A549 (cell line): Measurements from ENCODE around the gene SEPTIN10. TPM values are rescaled to one million over a fixed set of nuclear protein-coding genes. Genes with fewer than 3 reads are reported as not detected.

Experiments
- ATAC-seq, 2 experiments: fragments of 200-7000 bp in 1 of 2; fragments of >200 bp in 1 of 2; cut with Nextera tagmentation in 1 of 2; cut with Tn5 transposase in 1 of 2; 3 replicates each; pipeline versions ENCODE4 v1.8.0 to v1.9.1; 2018 to 2020; ENCODE audit warnings: mild to moderate bottlenecking in 1 of 2, moderate library complexity in 1 of 2
- CTCF ChIA-PET: fragments of 300-600 bp; sonication (Branson Sonifier 250); formaldehyde crosslinking; extraction: SDS; loops from one replicate; lab custom pipeline; 2021; ENCODE audit warnings: antibody characterized with exemption, inconsistent platforms; lab: Yijun Ruan, JAX
- POLR2A ChIA-PET: fragments of 350-600 bp; formaldehyde crosslinking; extraction: SDS; loops from one replicate; lab custom pipeline; 2021; ENCODE audit warnings: antibody characterized with exemption, inconsistent platforms; lab: Yijun Ruan, JAX
- DNase-seq, 2 experiments: peaks; one replicate each; pipeline versions ENCODE4 v3.0.0 to v3.0.0-alpha.2; 2011 to 2016; ENCODE audit warnings: low read depth in 1 of 2, low spot score in 1 of 2
- FAIRE-seq: peaks from 2 replicates; lab custom pipeline; 2011; peaks lifted over from hg19 to GRCh38; lab: Jason Lieb, UNC
- H3K27ac ChIP-seq, 2 experiments: fragments of >200 bp; sonication (Bioruptor Twin); formaldehyde crosslinking; 3 replicates each; pipeline ENCODE4 v1.5.1; 2016 to 2017
- H3K4me1 ChIP-seq: fragments of >200 bp; sonication (Bioruptor Twin); formaldehyde crosslinking; 3 replicates; pipeline ENCODE4 v1.6.1; 2016
- H3K4me2 ChIP-seq: fragments of >200 bp; sonication (Bioruptor Twin); formaldehyde crosslinking; 3 replicates; pipeline ENCODE4 v1.6.1; 2016
- H3K4me3 ChIP-seq: fragments of >200 bp; sonication (Bioruptor Twin); formaldehyde crosslinking; 3 replicates; pipeline ENCODE4 v1.5.1; 2016
- H3K9me3 ChIP-seq: fragments of >200 bp; sonication (Bioruptor Twin); formaldehyde crosslinking; 3 replicates; pipeline ENCODE4 v1.6.1; 2016
- BHLHE40 ChIP-seq: IDR thresholded peaks from 2 replicates; pipeline ENCODE4 v1.6.1; 2012; ENCODE audit warnings: low read depth, low read length, inconsistent platforms
- CBX2 ChIP-seq: fragments of 200-600 bp; sonication (generic); IDR thresholded peaks from 2 replicates; pipeline ENCODE4 v1.6.1; 2016; ENCODE audit warnings: low read depth, mild to moderate bottlenecking, borderline replicate concordance
- CHD4 ChIP-seq: fragments of 200-600 bp; sonication (generic); IDR thresholded peaks from 2 replicates; pipeline ENCODE4 v1.6.1; 2016; ENCODE audit warnings: antibody characterized with exemption, mild to moderate bottlenecking, borderline replicate concordance
- FOSB ChIP-seq: fragments of 250-450 bp; sonication (Bioruptor Pico); IDR thresholded peaks from 2 replicates; pipeline ENCODE4 v1.5.0; 2020; ENCODE audit warnings: mild to moderate bottlenecking, moderate library complexity
- GATA3 ChIP-seq: IDR thresholded peaks from 2 replicates; pipeline ENCODE4 v1.6.1; 2012; ENCODE audit warnings: borderline replicate concordance
- HOXB5 ChIP-seq: fragments of 250-450 bp; sonication (Bioruptor Pico); IDR thresholded peaks from 2 replicates; pipeline ENCODE4 v1.5.0; 2020; ENCODE audit warnings: mild to moderate bottlenecking, moderate library complexity
- NPAS2 ChIP-seq: fragments of 250-450 bp; sonication (Bioruptor Pico); IDR thresholded peaks from 2 replicates; pipeline ENCODE4 v1.8.0; 2022; ENCODE audit warnings: mild to moderate bottlenecking, moderate library complexity, borderline replicate concordance
- RAD21 ChIP-seq, 2 experiments: fragments of >200 bp in 1 of 2; sonication (Bioruptor Twin) in 1 of 2; formaldehyde crosslinking in 1 of 2; IDR thresholded peaks in 1 of 2; conservative IDR thresholded peaks in 1 of 2; 2 replicates in 1 of 2; 3 replicates in 1 of 2; pipeline ENCODE4 v1.6.1; 2012 to 2018; ENCODE audit warnings: inconsistent platforms in 1 of 2
- RCOR1 ChIP-seq: fragments of 150-350 bp; IDR thresholded peaks from 2 replicates; pipeline ENCODE4 v1.6.1; 2014; ENCODE audit warnings: antibody characterized with exemption, low read length, low read depth
- RNF2 ChIP-seq: fragments of 200-600 bp; sonication (generic); IDR thresholded peaks from 2 replicates; pipeline ENCODE4 v1.6.1; 2016; ENCODE audit warnings: low read depth, mild to moderate bottlenecking, antibody characterized with exemption, moderate library complexity, borderline replicate concordance
- SMC3 ChIP-seq: fragments of >200 bp; sonication (Bioruptor Twin); formaldehyde crosslinking; IDR thresholded peaks from 3 replicates; pipeline ENCODE4 v1.6.1; 2018; ENCODE audit warnings: inconsistent platforms
- SREBF2 ChIP-seq: fragments of 450-650 bp; IDR thresholded peaks from 2 replicates; pipeline ENCODE4 v1.6.1; 2014; ENCODE audit warnings: mild to moderate bottlenecking, moderate library complexity
- ZNF302 ChIP-seq: fragments of 250-450 bp; sonication (Bioruptor Pico); IDR thresholded peaks from 2 replicates; pipeline ENCODE4 v1.9.0; 2021; ENCODE audit warnings: inconsistent platforms, mild to moderate bottlenecking, moderate library complexity
- ZSCAN20 ChIP-seq: fragments of 250-450 bp; sonication (Bioruptor Pico); IDR thresholded peaks from 2 replicates; pipeline ENCODE4 v1.8.0; 2022; ENCODE audit warnings: mild to moderate bottlenecking, moderate library complexity
- WGBS: methylation state at CpG from one replicate; pipeline ENCODE4 v1.1.6; 2017; ENCODE audit errors: missing lambda C conversion rate; 5-methylcytosine and 5-hydroxymethylcytosine counted together
- polyA plus RNA-seq, 4 experiments: library from polyadenylated mRNA; depleted of rRNA in 3 of 4; stranded (reverse); fragments of >200 nt; fragmentation: RNase III in 1 of 4; extraction: RNeasy Plus Mini Kit Qiagen cat#74134 plus additional on column Dnase treatment in 1 of 4; gene quantifications; 2 replicates in 3 of 4; 3 replicates in 1 of 4; pipeline ENCODE4 v1.2.3, GENCODE V29; 2011 to 2017
- TF ChIP-seq, protein P1 (sequence below): fragments of 150-350 bp; IDR thresholded peaks from 2 replicates; pipeline ENCODE4 v1.6.1; 2014; ENCODE audit warnings: low read depth, mild to moderate bottlenecking, low read length
- TF ChIP-seq, protein P2 (sequence below): fragments of 250-450 bp; sonication (Bioruptor Pico); IDR thresholded peaks from 2 replicates; pipeline ENCODE4 v1.5.0; 2020; ENCODE audit warnings: low read depth, mild to moderate bottlenecking, moderate library complexity
- TF ChIP-seq, protein P3 (sequence below): fragments of >200 bp; sonication (Bioruptor Twin); formaldehyde crosslinking; IDR thresholded peaks from 3 replicates; pipeline ENCODE4 v1.5.1; 2016
- TF ChIP-seq, protein P4 (sequence below): fragments of 450-650 bp; IDR thresholded peaks from 2 replicates; pipeline ENCODE4 v1.6.1; 2014; ENCODE audit warnings: antibody characterized with exemption
- TF ChIP-seq, protein P5 (sequence below): fragments of >200 bp; sonication (Bioruptor Twin); formaldehyde crosslinking; IDR thresholded peaks from 2 replicates; pipeline ENCODE4 v1.6.1; 2016
- TF ChIP-seq, protein P6 (sequence below): IDR thresholded peaks from 2 replicates; pipeline ENCODE4 v1.6.1; 2012

SEPTIN10 gene
- polyA plus RNA-seq, 2 of the 4 experiments (the other 2 are of a cell fraction): 87.6 to 95.0 TPM

DNA sequence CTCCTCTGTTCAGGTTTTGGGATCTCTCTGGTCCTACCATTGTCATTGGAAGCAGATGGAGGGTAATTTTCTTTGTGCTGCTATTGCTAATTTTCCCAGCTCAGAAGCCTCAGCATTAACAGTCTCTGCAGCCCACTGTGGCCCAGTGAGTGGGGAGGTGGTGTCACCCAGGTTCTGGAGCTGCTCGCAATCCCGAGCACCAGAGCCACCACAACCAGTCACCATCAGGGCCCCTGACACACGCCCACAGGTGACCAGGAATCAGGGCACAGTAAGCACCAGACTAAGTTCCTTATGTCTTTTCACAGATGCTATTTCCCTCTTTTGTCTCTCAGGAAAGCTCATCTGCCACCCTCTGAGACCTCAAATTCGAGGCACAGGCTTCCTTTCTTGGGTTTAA is 87.9 kb downstream of the SEPTIN10 start:
- POLR2A ChIA-PET: no interaction called here
- TF ChIP-seq, protein P1, sequence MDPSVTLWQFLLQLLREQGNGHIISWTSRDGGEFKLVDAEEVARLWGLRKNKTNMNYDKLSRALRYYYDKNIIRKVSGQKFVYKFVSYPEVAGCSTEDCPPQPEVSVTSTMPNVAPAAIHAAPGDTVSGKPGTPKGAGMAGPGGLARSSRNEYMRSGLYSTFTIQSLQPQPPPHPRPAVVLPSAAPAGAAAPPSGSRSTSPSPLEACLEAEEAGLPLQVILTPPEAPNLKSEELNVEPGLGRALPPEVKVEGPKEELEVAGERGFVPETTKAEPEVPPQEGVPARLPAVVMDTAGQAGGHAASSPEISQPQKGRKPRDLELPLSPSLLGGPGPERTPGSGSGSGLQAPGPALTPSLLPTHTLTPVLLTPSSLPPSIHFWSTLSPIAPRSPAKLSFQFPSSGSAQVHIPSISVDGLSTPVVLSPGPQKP: no peak
- TF ChIP-seq RCOR1 (no peak), CHD4 (no peak)
- TF ChIP-seq, protein P2, sequence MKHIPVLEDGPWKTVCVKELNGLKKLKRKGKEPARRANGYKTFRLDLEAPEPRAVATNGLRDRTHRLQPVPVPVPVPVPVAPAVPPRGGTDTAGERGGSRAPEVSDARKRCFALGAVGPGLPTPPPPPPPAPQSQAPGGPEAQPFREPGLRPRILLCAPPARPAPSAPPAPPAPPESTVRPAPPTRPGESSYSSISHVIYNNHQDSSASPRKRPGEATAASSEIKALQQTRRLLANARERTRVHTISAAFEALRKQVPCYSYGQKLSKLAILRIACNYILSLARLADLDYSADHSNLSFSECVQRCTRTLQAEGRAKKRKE (CRISPR knock-in tag): no peak
- H3K9me3 ChIP-seq: no peaks in the 10 kb centered on the region

DNA sequence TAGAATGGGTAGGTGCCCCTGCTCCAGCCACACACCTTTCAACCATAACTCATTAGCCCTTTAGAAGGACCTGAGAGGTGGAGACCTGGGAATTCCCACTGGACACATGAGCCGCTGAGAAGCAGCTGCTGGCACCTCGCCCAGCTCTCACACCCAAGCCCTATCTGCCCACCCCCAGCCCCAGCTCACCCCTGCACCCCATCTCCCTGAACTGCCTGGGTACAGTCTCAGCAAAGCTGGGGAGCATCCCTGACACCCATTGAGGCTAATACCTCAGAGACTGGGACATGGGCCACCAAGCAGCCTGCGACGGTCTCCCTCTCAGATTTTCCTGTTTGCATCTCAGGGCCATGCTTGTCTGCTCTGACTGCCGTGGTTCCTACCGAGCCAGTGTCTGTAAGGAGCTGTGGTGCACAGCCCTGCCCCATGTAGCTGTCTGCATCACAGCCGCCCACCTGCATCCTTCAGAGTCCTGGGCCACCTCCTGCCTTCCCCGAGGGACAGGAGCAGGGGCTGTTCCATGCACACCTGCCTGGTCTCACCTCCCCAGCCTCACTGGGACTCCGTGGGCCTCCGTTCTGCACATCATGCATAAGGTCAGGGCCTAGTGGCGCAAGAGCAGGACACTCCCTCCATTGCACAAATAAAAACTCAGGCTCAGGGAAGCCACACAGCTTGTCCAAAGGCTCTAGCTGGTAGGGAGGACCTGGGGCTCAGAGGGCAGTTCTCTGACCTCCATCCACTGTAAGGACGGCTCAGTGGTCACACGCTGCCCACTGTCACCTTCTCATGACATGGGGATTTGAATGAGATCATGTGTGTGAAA is 90.0 kb downstream of the SEPTIN10 start:
- 53% methylated on average over 13 of the region's 13 CpGs for WGBS
- CTCF ChIA-PET: interaction anchor here (1.0 to 1.5 kb wide), 5 partner anchors 8 to 210 kb away, joined by 3 to 6 read pairs (median 3); no protein-coding TSS in a partner anchor
- FAIRE-seq (no peak), DNase-seq (no peak)
- Histone ChIP-seq H3K4me2 (no peak overlapping the region), H3K27ac (no peak overlapping the region)
- POLR2A ChIA-PET: no interaction called here
- TF ChIP-seq ZNF302 (CRISPR knock-in tag): no peak
- no peak for TF ChIP-seq ZSCAN20 (CRISPR knock-in tag)
- TF ChIP-seq SREBF2: no peak
- TF ChIP-seq, protein P3, sequence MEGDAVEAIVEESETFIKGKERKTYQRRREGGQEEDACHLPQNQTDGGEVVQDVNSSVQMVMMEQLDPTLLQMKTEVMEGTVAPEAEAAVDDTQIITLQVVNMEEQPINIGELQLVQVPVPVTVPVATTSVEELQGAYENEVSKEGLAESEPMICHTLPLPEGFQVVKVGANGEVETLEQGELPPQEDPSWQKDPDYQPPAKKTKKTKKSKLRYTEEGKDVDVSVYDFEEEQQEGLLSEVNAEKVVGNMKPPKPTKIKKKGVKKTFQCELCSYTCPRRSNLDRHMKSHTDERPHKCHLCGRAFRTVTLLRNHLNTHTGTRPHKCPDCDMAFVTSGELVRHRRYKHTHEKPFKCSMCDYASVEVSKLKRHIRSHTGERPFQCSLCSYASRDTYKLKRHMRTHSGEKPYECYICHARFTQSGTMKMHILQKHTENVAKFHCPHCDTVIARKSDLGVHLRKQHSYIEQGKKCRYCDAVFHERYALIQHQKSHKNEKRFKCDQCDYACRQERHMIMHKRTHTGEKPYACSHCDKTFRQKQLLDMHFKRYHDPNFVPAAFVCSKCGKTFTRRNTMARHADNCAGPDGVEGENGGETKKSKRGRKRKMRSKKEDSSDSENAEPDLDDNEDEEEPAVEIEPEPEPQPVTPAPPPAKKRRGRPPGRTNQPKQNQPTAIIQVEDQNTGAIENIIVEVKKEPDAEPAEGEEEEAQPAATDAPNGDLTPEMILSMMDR: no peak
- TF ChIP-seq, protein P4, sequence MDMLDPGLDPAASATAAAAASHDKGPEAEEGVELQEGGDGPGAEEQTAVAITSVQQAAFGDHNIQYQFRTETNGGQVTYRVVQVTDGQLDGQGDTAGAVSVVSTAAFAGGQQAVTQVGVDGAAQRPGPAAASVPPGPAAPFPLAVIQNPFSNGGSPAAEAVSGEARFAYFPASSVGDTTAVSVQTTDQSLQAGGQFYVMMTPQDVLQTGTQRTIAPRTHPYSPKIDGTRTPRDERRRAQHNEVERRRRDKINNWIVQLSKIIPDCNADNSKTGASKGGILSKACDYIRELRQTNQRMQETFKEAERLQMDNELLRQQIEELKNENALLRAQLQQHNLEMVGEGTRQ: no peak
- no peak for TF ChIP-seq RNF2
- TF ChIP-seq, protein P5, sequence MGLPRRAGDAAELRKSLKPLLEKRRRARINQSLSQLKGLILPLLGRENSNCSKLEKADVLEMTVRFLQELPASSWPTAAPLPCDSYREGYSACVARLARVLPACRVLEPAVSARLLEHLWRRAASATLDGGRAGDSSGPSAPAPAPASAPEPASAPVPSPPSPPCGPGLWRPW: no peak
- no peak for TF ChIP-seq GATA3
- TF ChIP-seq SMC3: no peak
- TF ChIP-seq FOSB (CRISPR knock-in tag): no peak
- no peak for TF ChIP-seq RAD21 (conservative IDR thresholded peaks at IDR 0.05 in 1 of 2, IDR thresholded peaks at IDR 0.05 in 1 of 2)
- TF ChIP-seq BHLHE40: no peak
- TF ChIP-seq CBX2: no peak
- TF ChIP-seq, protein P2 (CRISPR knock-in tag): no peak
- no peak for TF ChIP-seq NPAS2 (CRISPR knock-in tag)
- TF ChIP-seq, protein P6, sequence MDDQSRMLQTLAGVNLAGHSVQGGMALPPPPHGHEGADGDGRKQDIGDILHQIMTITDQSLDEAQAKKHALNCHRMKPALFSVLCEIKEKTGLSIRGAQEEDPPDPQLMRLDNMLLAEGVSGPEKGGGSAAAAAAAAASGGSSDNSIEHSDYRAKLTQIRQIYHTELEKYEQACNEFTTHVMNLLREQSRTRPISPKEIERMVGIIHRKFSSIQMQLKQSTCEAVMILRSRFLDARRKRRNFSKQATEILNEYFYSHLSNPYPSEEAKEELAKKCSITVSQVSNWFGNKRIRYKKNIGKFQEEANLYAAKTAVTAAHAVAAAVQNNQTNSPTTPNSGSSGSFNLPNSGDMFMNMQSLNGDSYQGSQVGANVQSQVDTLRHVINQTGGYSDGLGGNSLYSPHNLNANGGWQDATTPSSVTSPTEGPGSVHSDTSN: no peak
- TF ChIP-seq HOXB5 (CRISPR knock-in tag): no peak
- TF ChIP-seq, all 56 proteins: peak for 0
- Histone ChIP-seq H3K4me1 (no peaks in the 10 kb centered on the region), H3K9me3 (no peaks in the 10 kb centered on the region), H3K4me3 (no peak overlapping the region)
- peak; percentile 40 to 43; a peak in 3 of 6 replicates for ATAC-seq

More for the DNA sequence above, 87.9 kb downstream of the SEPTIN10 start:
- CTCF ChIA-PET: interaction anchor here (0.7 to 1.4 kb wide), 4 partner anchors 10 to 20 kb away, joined by 3 to 7 read pairs (median 4); no protein-coding TSS in a partner anchor
- no peak for ATAC-seq
- no peaks in the 10 kb centered on the region for H3K4me1 ChIP-seq
- no peak overlapping the region for H3K4me3 ChIP-seq
- WGBS: 63% methylated on average over 4 of the region's 4 CpGs
- DNase-seq: no peak
- H3K27ac ChIP-seq: no peak overlapping the region
- no peak for FAIRE-seq
- no peak overlapping the region for H3K4me2 ChIP-seq
